NCI-H524 treated with DMSO at 0.1 percent for 48 hours (cell line): ENCODE data around the gene PCDHA1.

ENCODE experiments used
- DNase-seq: peaks from one replicate; lab custom pipeline; 2025; lab: John Stamatoyannopoulos, UW

The PCDHA1 gene

DNA sequence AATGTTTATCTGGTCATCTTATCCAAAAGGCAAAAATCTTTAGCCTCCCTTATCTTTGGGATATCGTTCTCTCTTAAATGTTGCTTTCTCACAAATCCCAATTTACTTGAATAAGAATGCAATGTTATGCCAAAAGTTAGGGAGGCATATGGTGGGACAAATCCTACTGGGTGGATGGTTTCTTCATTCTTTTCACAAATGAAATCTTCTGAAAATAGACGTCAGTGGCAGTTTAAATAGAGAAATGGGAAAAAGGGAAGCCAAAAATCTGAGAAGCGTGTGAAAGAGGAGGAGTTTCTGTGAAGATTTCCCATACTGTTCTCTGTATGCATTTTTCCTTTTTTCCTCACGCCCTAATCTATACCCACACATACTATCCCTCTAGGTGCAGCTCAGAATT, 137.7 kb downstream of the PCDHA1 start:
- no peak for DNase-seq

DNA sequence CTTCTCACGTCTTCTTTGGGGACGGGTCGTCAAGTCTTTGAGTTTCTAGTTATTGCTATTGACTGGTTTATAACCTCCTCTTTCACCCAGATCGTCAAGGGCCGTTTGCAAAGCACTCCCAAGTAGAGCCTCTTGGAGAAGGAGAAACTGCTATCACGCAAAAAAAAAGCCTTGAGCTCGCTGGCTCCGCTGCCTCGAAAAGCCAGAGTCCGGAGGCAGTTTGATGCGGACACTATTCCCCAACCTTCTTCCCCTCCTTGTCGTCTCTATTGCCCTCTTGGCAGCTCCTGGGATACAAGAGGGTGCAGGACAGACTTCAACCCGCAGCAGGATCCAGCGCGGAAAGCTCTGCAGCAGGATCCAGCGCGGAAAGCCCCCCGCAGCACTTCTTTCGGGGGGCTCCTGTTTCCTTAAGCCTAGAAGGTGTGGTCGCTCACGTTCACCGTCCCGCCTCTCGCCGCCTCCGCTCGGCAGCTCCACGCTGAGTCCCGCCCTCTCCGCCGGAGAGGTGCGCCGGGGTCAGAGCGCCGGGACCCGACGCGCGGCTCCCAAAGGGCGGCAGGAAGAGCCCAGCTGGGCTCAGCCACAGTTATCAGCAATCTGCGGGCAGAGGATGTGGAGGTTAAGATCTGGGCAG, 140.0 kb downstream of the PCDHA1 start, which contains the start of gene PCDHAC1:
Gene PCDHAC1, plus strand, starts transcription at position 494 of the 637 bp plus-strand sequence. CDS start 594 bp downstream, outside the sequence.
- DNase-seq, result no peak

- DNase-seq, result peak; percentile 34
Measured at GRCh38 chr5:140926443-140927227, 140.7 kb downstream of the PCDHA1 start.

GRCh38 chr5:140927228-140927573, 141.3 kb downstream of the PCDHA1 start:
- DNase-seq, result no peak

GRCh38 chr5:140934964-140935606, 149.1 kb downstream of the PCDHA1 start:
- DNase-seq, result no peak

GRCh38 chr5:140946578-140946977, 160.6 kb downstream of the PCDHA1 start:
- DNase-seq, result no peak

- DNase-seq, result no peak
Measured at GRCh38 chr5:140951636-140952035, 165.7 kb downstream of the PCDHA1 start.

- DNase-seq, result no peak
Measured at GRCh38 chr5:140953234-140953633, 167.3 kb downstream of the PCDHA1 start.

DNA sequence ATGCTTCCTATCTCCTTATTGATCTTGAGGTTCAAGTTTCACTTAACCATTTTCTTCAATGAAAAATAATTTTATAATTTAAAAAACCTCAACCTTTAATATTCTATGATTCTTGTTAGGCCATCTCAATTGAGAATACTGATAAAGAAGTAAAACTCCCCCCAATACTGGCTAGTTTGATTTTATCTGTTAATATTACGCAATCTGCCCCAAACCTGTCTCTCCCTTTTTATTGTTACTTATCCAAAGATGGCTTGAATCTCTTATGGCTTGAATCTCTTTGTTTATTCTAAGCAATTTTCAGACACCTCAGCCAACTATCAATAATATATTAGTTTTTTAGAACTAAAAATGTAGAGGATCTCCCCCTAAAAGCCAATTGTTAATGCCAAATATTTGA, 176.2 kb downstream of the PCDHA1 start:
- DNase-seq, result no peak

GRCh38 chr5:140964356-140964755, 178.4 kb downstream of the PCDHA1 start:
- DNase-seq, result peak; percentile 8

DNA sequence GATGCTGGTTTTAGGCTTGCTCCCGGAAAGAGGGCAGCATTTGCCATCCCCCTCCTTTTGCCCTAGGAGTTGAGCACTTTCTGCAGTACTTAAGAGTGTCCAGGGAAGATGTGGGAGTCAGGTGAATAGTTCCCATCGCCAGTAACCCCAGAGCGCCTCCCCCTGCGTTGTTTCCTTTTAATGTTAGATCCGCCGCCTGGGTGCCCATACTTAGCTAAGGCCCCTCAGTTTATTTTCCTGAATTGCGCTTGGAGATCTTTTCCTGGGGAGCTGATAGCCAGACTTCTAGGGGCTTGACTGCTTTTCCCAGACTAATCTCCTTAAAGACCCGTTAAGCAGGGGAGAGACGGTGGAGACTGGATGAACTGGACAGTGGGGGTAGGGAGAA, 180.0 kb downstream of the PCDHA1 start:
- peak; percentile 66 for DNase-seq

DNA sequence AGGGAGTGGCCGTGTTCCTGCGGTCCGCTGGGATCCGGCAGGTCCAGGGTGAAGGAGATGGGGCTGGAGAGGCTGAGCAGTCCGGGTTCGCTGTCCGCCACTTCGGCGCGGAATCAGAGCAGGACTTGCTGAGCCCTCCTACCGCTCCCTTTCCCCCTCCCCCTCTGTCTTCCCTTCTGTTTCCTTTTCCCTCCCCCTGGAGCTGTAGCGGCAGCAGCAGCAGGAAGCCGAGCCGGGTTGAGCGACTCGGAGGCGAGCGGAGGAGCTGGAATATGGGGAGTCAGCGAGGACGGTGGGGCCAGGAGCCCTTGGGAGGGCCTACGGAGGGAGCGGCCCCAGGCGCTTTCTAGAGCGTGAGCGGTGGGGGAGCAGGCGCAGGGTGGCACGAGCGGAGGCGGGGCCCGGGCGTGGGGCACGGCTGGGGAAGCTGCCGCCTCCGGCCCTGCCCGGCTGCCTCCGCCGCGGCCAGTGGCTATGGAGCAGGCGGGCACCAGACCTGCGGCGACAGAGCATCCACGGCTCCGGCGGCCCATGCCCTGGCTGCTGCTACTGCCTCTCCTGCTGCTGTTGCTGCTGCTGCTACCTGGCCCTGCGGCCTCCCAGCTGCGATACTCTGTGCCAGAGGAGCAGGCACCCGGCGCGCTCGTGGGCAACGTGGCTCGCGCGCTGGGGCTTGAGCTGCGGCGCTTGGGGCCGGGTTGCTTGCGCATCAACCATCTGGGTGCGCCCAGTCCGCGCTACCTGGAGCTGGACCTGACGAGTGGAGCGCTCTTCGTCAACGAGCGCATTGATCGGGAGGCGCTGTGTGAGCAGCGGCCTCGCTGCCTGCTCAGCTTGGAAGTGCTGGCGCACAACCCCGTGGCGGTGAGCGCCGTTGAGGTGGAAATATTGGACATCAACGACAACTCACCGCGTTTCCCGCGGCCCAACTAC, 180.6 kb downstream of the PCDHA1 start, which contains the start of gene PCDHAC2:
Gene PCDHAC2, plus strand, starts transcription at position 184 of the 933 bp plus-strand sequence. Its CDS starts 291 bp downstream, at position 475.
- peak; percentile 66 for DNase-seq

DNA sequence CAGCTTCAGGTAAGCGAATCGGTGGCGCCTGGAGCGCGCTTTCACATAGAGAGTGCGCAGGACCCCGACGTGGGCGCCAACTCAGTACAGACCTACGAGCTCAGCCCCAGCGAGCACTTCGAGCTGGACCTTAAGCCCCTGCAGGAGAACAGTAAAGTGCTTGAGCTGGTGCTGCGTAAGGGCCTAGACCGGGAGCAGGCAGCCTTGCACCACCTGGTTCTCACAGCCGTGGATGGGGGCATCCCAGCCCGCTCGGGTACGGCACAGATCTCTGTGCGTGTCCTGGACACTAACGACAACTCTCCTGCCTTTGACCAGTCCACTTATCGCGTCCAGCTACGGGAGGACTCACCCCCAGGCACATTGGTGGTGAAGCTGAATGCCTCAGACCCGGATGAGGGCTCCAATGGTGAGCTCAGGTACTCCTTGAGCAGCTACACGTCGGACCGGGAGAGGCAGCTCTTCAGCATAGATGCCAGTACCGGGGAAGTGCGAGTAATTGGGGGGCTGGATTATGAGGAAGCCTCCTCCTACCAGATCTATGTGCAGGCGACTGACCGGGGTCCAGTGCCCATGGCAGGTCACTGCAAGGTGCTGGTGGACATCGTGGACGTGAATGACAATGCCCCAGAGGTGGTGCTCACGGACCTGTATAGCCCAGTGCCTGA, 181.4 kb downstream of the PCDHA1 start:
- DNase-seq, result no peak

DNA sequence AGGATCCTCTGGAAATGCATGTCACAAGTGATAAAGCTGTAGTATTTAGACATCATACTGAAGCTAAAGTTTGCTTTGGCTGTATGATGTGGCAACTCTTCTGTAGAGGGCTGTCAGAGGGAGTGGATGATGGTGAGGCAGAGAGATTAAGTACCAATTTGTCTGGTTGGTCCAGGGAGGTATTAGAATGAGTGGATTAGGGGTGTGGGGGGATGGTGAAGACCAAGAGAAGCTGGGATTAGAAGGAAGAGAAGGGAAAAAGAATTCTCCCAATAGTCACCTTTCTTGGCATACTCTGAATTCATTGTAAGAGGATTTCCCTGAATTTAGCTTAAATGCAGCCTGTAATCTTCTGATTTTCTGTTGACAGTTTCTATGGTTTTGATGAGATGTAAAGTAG, 183.9 kb downstream of the PCDHA1 start:
- no peak for DNase-seq

DNA sequence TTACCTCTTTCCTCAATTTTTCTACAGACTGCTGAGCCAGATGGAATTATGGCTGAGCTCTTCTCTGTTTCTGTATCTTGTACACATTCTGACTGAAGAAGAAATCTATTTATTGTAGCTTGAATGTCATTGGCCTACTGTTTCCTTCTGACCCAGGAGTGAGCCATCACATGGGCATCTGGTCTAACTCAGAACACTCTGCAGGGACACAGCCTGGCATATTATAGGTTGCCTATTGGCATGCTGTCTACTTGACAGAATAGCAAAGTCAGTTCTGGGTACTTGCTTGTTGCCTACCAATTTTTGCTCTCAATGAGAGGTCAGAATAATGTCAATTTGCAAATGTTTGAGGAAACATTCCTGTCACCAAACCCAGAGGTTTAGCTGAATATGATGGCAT, 187.6 kb downstream of the PCDHA1 start:
- no peak for DNase-seq

DNA sequence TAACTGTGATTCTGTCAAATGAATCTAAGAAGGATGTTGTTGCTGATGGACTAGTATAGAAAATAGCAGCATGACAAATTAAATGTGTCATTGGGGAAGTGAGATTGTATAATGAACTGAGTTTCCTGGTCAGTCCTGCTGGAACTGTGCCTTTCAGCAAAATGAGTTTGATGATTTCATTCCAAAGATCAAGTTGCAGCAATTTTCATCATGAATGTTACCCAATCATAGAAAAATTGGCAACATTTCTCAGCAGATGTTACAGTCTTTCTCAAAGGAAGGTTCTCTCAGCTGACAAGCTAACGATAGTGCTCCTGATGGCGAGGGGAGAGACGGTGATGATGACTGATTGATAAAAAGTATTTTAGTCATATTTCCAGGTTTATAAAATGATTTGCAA, 191.1 kb downstream of the PCDHA1 start:
- DNase-seq, result no peak

- no peak for DNase-seq
Measured at GRCh38 chr5:140978260-140978659, 192.3 kb downstream of the PCDHA1 start.

DNA sequence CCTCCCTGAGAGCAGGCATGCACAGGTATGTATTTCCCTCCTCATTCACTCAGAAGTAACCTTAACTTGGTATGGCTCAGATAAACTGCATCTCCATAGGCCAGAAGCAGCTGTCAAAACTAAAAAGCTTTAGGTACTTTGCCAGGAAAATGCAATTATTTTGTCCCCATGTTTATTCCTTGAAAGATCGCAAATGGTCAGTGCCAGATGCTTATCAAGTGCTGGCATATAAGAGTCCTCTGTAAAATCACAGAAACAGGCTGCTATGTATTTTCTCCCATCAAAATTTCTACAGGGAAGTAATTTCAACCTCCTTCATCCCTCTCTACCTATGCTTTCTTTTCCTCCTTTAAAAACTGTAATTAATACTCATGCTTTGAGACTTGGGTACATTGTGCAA, 193.0 kb downstream of the PCDHA1 start:
- no peak for DNase-seq

DNA sequence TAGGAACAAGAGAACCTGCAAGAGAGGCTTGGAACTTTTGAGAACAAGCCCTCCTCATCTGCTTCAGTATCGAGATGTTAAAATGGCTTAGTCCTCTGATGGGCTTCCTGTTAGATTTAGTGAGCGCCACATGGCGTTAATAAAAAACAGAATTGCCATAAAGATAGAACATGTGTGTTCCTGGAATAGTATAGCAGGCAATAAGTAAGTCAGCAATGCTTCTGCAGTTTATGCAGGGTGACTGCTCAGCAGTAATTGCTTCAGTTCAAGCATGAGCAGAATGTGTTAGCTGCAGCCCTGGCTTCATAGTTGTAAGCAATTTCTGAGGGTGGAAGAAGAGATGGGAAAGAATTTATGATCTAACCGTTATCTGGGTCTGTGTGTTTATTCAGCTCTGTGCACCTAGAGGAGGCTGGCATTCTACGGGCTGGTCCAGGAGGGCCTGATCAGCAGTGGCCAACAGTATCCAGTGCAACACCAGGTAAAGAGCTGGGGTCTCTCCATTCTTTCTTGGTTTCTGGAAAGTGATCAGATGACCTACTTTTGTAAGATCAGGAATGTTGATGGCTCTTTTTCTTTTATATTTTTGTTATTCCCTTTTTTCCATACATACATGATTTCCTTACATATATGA, 196.3 kb downstream of the PCDHA1 start:
- DNase-seq, result no peak

- DNase-seq, result no peak
Measured at GRCh38 chr5:140986117-140986521, 200.2 kb downstream of the PCDHA1 start.

DNA sequence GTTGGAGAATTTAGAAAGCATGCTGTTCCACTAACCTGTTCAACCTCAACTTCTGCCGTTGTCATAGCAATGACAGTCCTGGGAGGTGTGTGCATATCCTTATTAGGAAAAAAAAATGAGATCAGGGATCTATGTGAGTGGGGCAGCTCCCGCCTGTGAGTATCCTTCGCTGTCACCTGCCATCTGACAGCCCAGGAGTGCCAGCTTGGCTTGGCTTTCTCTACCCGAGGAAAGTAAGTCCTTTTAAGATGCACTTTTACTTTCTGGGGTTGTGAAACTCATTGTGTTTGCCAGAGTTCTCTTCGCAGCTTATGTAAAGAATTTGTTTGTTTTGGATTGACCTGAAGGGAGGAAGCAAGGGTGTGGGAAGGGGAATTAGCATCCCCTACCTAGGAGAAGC, 202.2 kb downstream of the PCDHA1 start:
- no peak for DNase-seq
